Trophoblast cell (in vitro differentiated cells and primary cell): Measurements from ENCODE around the gene SLC30A9.

ENCODE experiments used
- DNase-seq, 2 donors: peaks; one replicate each; pipeline ENCODE4 v3.0.0-alpha.2; 2016
- H2AFZ ChIP-seq: 2 replicates; pipeline ENCODE4 v1.6.1; 2013; ENCODE audit warnings: low read length, moderate library complexity, mild to moderate bottlenecking; ENCODE audit not compliant: insufficient read depth, poor library complexity
- H2AK5ac ChIP-seq: 2 replicates; pipeline ENCODE4 v1.6.1; 2013; ENCODE audit warnings: mild to moderate bottlenecking, low read length
- H2BK120ac ChIP-seq: 2 replicates; pipeline ENCODE4 v1.6.1; 2013; ENCODE audit warnings: low read length, mild to moderate bottlenecking, moderate library complexity; ENCODE audit not compliant: insufficient read depth, poor library complexity
- H2BK12ac ChIP-seq: 2 replicates; pipeline ENCODE4 v1.6.1; 2013; ENCODE audit warnings: mild to moderate bottlenecking, low read length, moderate library complexity
- H2BK5ac ChIP-seq: 2 replicates; pipeline ENCODE4 v1.6.1; 2013; ENCODE audit warnings: low read length, low read depth, moderate library complexity, mild to moderate bottlenecking; ENCODE audit not compliant: poor library complexity
- H3K14ac ChIP-seq: 2 replicates; pipeline ENCODE4 v1.6.1; 2013; ENCODE audit warnings: mild to moderate bottlenecking, low read length
- H3K18ac ChIP-seq: 2 replicates; pipeline ENCODE4 v1.6.1; 2013; ENCODE audit warnings: mild to moderate bottlenecking, low read length
- H3K23ac ChIP-seq: 2 replicates; pipeline ENCODE4 v1.6.1; 2013; ENCODE audit warnings: low read length
- H3K27ac ChIP-seq: 2 replicates; pipeline ENCODE4 v1.5.1; 2013; ENCODE audit warnings: low read depth, mild to moderate bottlenecking, inconsistent platforms, low read length, moderate library complexity
- H3K27me3 ChIP-seq: 2 replicates; pipeline ENCODE4 v1.6.1; 2013; ENCODE audit warnings: inconsistent platforms, mild to moderate bottlenecking, low read length, moderate library complexity; ENCODE audit not compliant: insufficient read depth
- H3K36me3 ChIP-seq, 2 experiments: 1 replicate in 1 of 2; 2 replicates in 1 of 2; pipeline ENCODE4 v1.6.1; 2013; ENCODE audit warnings: low read length in 2 of 2, mild to moderate bottlenecking in 2 of 2, moderate library complexity in 1 of 2; ENCODE audit not compliant: insufficient read depth in 2 of 2, control insufficient read depth in 1 of 2
- H3K4ac ChIP-seq: 2 replicates; pipeline ENCODE4 v1.6.1; 2013; ENCODE audit warnings: low read depth, mild to moderate bottlenecking, low read length, moderate library complexity
- H3K4me1 ChIP-seq, 2 experiments: 1 replicate in 1 of 2; 2 replicates in 1 of 2; pipeline ENCODE4 v1.6.1; 2013; ENCODE audit warnings: low read length in 2 of 2, mild to moderate bottlenecking in 2 of 2, moderate library complexity in 1 of 2; ENCODE audit not compliant: insufficient read depth in 2 of 2, control insufficient read depth in 1 of 2
- H3K4me2 ChIP-seq: 2 replicates; pipeline ENCODE4 v1.6.1; 2013; ENCODE audit warnings: inconsistent platforms, mild to moderate bottlenecking, low read length, moderate library complexity
- H3K4me3 ChIP-seq: 2 replicates; pipeline ENCODE4 v1.5.1; 2013; ENCODE audit warnings: mild to moderate bottlenecking, low read depth, low read length, inconsistent platforms
- H3K79me1 ChIP-seq: one replicate; pipeline ENCODE4 v1.6.1; 2013; ENCODE audit warnings: low read length
- H3K79me2 ChIP-seq: 2 replicates; pipeline ENCODE4 v1.6.1; 2013; ENCODE audit warnings: low read length, mild to moderate bottlenecking; ENCODE audit not compliant: control insufficient read depth, insufficient read depth, poor library complexity
- H3K9ac ChIP-seq: 2 replicates; pipeline ENCODE4 v1.6.1; 2013; ENCODE audit warnings: mild to moderate bottlenecking, low read length
- H3K9me3 ChIP-seq: 2 replicates; pipeline ENCODE4 v1.6.1; 2013; ENCODE audit warnings: low read depth, mild to moderate bottlenecking, control low read depth, inconsistent platforms, low read length; ENCODE audit not compliant: insufficient read depth
- H4K12ac ChIP-seq: 2 replicates; pipeline ENCODE4 v1.6.1; 2013; ENCODE audit warnings: low read depth, mild to moderate bottlenecking, low read length, moderate library complexity
- H4K8ac ChIP-seq: 2 replicates; pipeline ENCODE4 v1.6.1; 2013; ENCODE audit warnings: low read depth, mild to moderate bottlenecking, low read length, moderate library complexity
- H4K91ac ChIP-seq: one replicate; pipeline ENCODE4 v1.6.1; 2013; ENCODE audit warnings: low read depth, mild to moderate bottlenecking, low read length, moderate library complexity
- WGBS: extraction: QIAGEN DNeasy Blood & Tissue Kit; methylation state at CpG from one replicate; pipeline ENCODE4 v1.1.7; 2013; ENCODE audit warnings: missing lambda C conversion rate; ENCODE audit not compliant: insufficient read length, insufficient coverage; ENCODE audit errors: extremely low coverage; 5-methylcytosine and 5-hydroxymethylcytosine counted together

The SLC30A9 gene

DNA sequence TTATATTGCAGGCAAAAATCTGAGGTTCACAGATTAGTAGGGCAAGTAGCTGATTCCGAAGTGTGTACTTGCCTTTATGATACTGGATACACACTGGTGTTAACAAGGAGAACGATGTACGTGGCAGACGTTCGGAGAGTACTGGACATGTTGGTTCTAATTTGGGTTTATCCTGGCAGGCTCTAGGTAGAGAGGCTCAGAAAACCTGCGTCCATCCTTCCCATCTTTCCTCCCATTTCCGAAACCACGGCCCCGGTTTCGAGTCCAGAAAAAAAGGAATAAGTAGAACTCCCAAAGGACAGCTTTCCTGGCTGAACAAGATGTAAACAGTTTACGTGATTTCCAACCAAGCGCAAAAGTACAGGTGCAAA lies 351 bp upstream of the SLC30A9 start:
- Histone ChIP-seq H3K4me1 (peaks cover 6 to 8% of the 10 kb centered on the region in 2 experiments), H2BK12ac (no peak overlapping the region), H4K12ac (no peak overlapping the region), H4K91ac (no peak overlapping the region), H3K14ac (no peak overlapping the region), H3K27me3 (no peaks in the 10 kb centered on the region), H3K9ac (no peak overlapping the region), H3K9me3 (no peaks in the 10 kb centered on the region), H3K4ac (no peak overlapping the region), H2BK5ac (no peak overlapping the region), H3K4me3 (peak overlapping the region; percentile 96), H4K8ac (peak overlapping the region; percentile 11), H3K79me1 (peaks cover 4% of the 10 kb centered on the region), H2BK120ac (no peak overlapping the region), H3K4me2 (peak overlapping the region; percentile 77), H3K36me3 (peaks cover 0 to 2% of the 10 kb centered on the region in 2 experiments), H3K23ac (no peak overlapping the region), H2AK5ac (no peak overlapping the region), H3K27ac (no peak overlapping the region), H3K79me2 (peaks cover 10% of the 10 kb centered on the region), H2AFZ (peak overlapping the region; percentile 89), H3K18ac (no peak overlapping the region)
- DNase-seq: no peak
- no CpG with 5 or more reads among the region's 12 CpGs for WGBS

DNA sequence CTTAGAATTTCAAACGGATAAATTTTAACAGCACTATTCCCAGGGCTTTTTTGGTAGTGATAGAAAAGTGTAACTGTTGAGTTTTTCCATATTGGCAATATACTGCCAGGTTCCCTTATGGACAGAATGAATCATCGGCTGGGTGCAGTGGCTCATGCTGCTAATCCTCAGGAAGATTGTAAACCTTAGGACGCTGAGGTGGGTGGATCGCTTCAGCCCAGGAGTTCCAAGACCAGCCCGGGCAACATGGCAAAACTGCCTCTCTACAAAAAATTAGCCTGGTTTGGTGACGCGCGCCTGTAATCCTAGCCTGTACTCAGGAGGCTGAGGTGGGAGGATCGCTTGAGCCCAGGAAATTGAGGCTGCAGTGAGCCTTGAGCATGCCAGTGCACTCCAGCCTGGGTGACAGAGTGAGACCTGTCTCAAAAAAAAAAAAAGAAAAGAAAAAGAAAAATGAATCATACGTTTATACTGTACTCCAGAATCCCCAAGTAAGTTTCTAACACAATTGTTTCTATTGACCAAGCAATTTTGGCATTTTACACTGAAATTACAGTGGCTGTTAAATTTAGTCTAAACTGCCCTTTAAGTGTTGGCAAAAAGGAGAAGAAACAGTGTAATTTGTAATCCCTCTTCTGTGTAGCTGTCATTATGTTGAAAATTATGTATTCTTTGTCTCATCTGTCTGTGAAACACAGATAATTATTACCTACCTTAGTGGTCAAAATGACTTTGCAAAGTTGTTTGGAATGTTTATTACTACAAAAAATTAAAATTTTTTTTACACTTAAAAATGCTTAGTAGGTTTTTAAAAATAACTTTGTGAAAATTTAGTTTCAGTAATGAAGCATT lies 1.8 kb downstream of the SLC30A9 start:
- Histone ChIP-seq H3K14ac (no peak overlapping the region), H3K4me2 (no peak overlapping the region), H3K4ac (peak overlapping the region; percentile 79), H3K9me3 (no peaks in the 10 kb centered on the region), H3K4me3 (no peak overlapping the region), H3K79me1 (peaks cover 4% of the 10 kb centered on the region), H3K27me3 (no peaks in the 10 kb centered on the region), H3K23ac (no peak overlapping the region), H2BK12ac (no peak overlapping the region), H3K4me1 (peaks cover 6 to 8% of the 10 kb centered on the region in 2 experiments), H3K27ac (no peak overlapping the region), H2BK120ac (no peak overlapping the region), H3K79me2 (peaks cover 10% of the 10 kb centered on the region), H2AFZ (no peak overlapping the region), H2BK5ac (no peak overlapping the region), H4K91ac (no peak overlapping the region), H3K36me3 (peaks cover 2% of the 10 kb centered on the region in 2 experiments), H4K12ac (no peak overlapping the region), H2AK5ac (no peak overlapping the region), H3K9ac (no peak overlapping the region), H3K18ac (no peak overlapping the region), H4K8ac (peak overlapping the region; percentile 47)
- DNase-seq: peak in 1 of 2 donors; percentile 2
- no CpG with 5 or more reads among the region's 10 CpGs for WGBS

GRCh38 chr4:41992967-41993857 lies 2.9 kb downstream of the SLC30A9 start:
- Histone ChIP-seq H2BK120ac (no peak overlapping the region), H4K91ac (no peak overlapping the region), H3K23ac (no peak overlapping the region), H3K4me2 (no peak overlapping the region), H3K27ac (no peak overlapping the region), H4K8ac (no peak overlapping the region), H3K79me2 (peaks cover 10% of the 10 kb centered on the region), H3K4me3 (no peak overlapping the region), H2BK12ac (no peak overlapping the region), H2AK5ac (no peak overlapping the region), H3K14ac (no peak overlapping the region), H3K79me1 (peaks cover 4% of the 10 kb centered on the region), H4K12ac (no peak overlapping the region), H2BK5ac (no peak overlapping the region), H3K4ac (no peak overlapping the region), H3K9ac (no peak overlapping the region), H3K4me1 (peaks cover 6 to 8% of the 10 kb centered on the region in 2 experiments), H3K27me3 (no peaks in the 10 kb centered on the region), H3K36me3 (peaks cover 2% of the 10 kb centered on the region in 2 experiments), H3K9me3 (no peaks in the 10 kb centered on the region), H2AFZ (no peak overlapping the region), H3K18ac (no peak overlapping the region)
- no CpG with 5 or more reads among the region's 4 CpGs for WGBS
- no peak for DNase-seq

DNA sequence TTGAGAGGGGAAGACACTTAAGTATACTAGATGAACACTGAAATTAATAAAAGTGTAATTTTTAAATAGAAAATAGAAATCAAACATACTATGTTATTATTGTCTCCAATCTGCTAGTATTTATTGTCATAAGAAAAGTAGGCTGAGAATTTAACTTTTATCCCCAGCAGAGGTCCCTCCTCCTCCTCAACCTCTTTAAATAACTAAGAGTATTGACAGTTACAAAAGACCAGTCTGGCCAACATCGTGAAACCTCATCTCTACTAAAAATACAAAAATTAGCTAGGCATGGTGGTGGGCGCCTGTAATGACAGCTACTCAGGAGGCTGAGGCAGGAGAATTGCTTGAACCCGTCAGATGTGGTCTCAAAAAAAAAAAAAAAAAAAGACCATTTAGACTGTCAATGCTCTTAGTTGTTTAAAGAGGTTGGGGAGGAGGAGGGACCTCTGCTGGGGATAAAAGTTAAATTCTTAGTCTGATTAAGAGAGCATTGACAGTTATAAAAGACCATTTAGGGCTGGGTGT lies 4.2 kb downstream of the SLC30A9 start:
- Histone ChIP-seq H2AK5ac (no peak overlapping the region), H4K91ac (no peak overlapping the region), H4K8ac (no peak overlapping the region), H4K12ac (no peak overlapping the region), H2BK5ac (no peak overlapping the region), H2AFZ (no peak overlapping the region), H3K27ac (no peak overlapping the region), H3K23ac (no peak overlapping the region), H3K18ac (no peak overlapping the region), H3K4me3 (no peak overlapping the region), H2BK120ac (no peak overlapping the region), H3K4ac (no peak overlapping the region), H3K27me3 (no peaks in the 10 kb centered on the region), H3K9me3 (no peaks in the 10 kb centered on the region), H3K14ac (no peak overlapping the region), H2BK12ac (no peak overlapping the region), H3K79me2 (peaks cover 10% of the 10 kb centered on the region), H3K9ac (no peak overlapping the region), H3K4me2 (no peak overlapping the region), H3K4me1 (peaks cover 6 to 8% of the 10 kb centered on the region in 2 experiments), H3K36me3 (peaks cover 2% of the 10 kb centered on the region in 2 experiments), H3K79me1 (peaks cover 4% of the 10 kb centered on the region)
- WGBS: no CpG with 5 or more reads among the region's 3 CpGs
- no peak for DNase-seq
